Neural cell (in vitro differentiated cells): Measurements from ENCODE around the gene ATF6. TPM values are rescaled to one million over a fixed set of nuclear protein-coding genes. Genes with fewer than 3 reads are reported as not detected.

Source experiments
- H2AFZ ChIP-seq: fragments of 200-600, 300-800 bp; sonication (generic), shearing (Covaris generic); 2 replicates; pipeline ENCODE4 v1.6.0; 2014; ENCODE audit warnings: low read depth, mild to moderate bottlenecking, antibody characterized with exemption, low read length, moderate library complexity
- H3F3A ChIP-seq: fragments of 200-600 bp; shearing (Covaris generic); 2 replicates; pipeline ENCODE4 v1.6.1; 2016; ENCODE audit warnings: mild to moderate bottlenecking, moderate library complexity, mixed read lengths, antibody characterized with exemption, low read length; ENCODE audit not compliant: insufficient read depth, poor library complexity, severe bottlenecking
- H3K27ac ChIP-seq: fragments of 200-600, 300-800 bp; sonication (generic), shearing (Covaris generic); 2 replicates; pipeline ENCODE4 v1.5.1; 2014; ENCODE audit warnings: mild to moderate bottlenecking, low read length, moderate library complexity
- H3K27me3 ChIP-seq: fragments of 300-800, 200-600 bp; sonication (generic), shearing (Covaris generic); 2 replicates; pipeline ENCODE4 v1.6.0; 2014; ENCODE audit warnings: mild to moderate bottlenecking, low read depth, low read length, moderate library complexity; ENCODE audit not compliant: insufficient read depth
- H3K36me3 ChIP-seq: fragments of 300-800, 200-600 bp; sonication (generic), shearing (Covaris generic); 2 replicates; pipeline ENCODE4 v1.5.1; 2014; ENCODE audit warnings: mild to moderate bottlenecking, antibody characterized with exemption, low read length, moderate library complexity; ENCODE audit not compliant: insufficient read depth
- H3K4me2 ChIP-seq: fragments of 300-800, 200-600 bp; sonication (generic), shearing (Covaris generic); 2 replicates; pipeline ENCODE4 v1.6.0; 2014; ENCODE audit warnings: mild to moderate bottlenecking, low read length
- H3K4me3 ChIP-seq: fragments of 300-800, 200-600 bp; sonication (generic), shearing (Covaris generic); 2 replicates; pipeline ENCODE4 v1.5.1; 2014; ENCODE audit warnings: mild to moderate bottlenecking, low read length, moderate library complexity
- H3K79me2 ChIP-seq: fragments of 200-600 bp; shearing (Covaris generic); replicated peaks from 2 replicates; pipeline ENCODE4 v1.6.0; 2014; ENCODE audit warnings: mild to moderate bottlenecking, low read length, moderate library complexity; ENCODE audit not compliant: insufficient read depth
- H3K9ac ChIP-seq: fragments of 300-800, 200-600 bp; sonication (generic), shearing (Covaris generic); 2 replicates; pipeline ENCODE4 v1.6.1; 2016; ENCODE audit warnings: mild to moderate bottlenecking, low read length, mixed read lengths
- H3K9me2 ChIP-seq: fragments of 200-600 bp; shearing (Covaris generic); 2 replicates; pipeline ENCODE4 v1.6.1; 2016; ENCODE audit warnings: mild to moderate bottlenecking, low read length, mixed read lengths; ENCODE audit not compliant: insufficient read depth
- H3K9me3 ChIP-seq: fragments of 200-600, 300-800 bp; sonication (generic), shearing (Covaris generic); 2 replicates; pipeline ENCODE4 v1.6.1; 2016; ENCODE audit warnings: mild to moderate bottlenecking, mixed run types, low read length, moderate library complexity, mixed read lengths
- H4K20me1 ChIP-seq: fragments of 200-600 bp; shearing (Covaris generic); 2 replicates; pipeline ENCODE4 v1.6.1; 2016; ENCODE audit warnings: mild to moderate bottlenecking, mixed run types; ENCODE audit not compliant: insufficient read depth
- CTCF ChIP-seq: fragments of 450-650 bp; IDR thresholded peaks from 2 replicates; pipeline ENCODE4 v1.5.1; 2014; ENCODE audit warnings: antibody characterized with exemption, mild to moderate bottlenecking, moderate library complexity; ENCODE audit not compliant: poor library complexity, severe bottlenecking
- EP300 ChIP-seq: fragments of 450-650 bp; conservative IDR thresholded peaks from 2 replicates; pipeline ENCODE4 v1.6.1; 2014; ENCODE audit warnings: antibody characterized with exemption, mild to moderate bottlenecking, moderate library complexity; ENCODE audit not compliant: poor library complexity, severe bottlenecking
- EZH2 ChIP-seq: fragments of 200-600, 300-800 bp; shearing (Covaris generic), sonication (generic); IDR thresholded peaks from 2 replicates; pipeline ENCODE4 v1.6.1; 2014; ENCODE audit warnings: antibody characterized with exemption, low read length, borderline replicate concordance, mild to moderate bottlenecking; ENCODE audit not compliant: insufficient read depth, poor library complexity, severe bottlenecking
- MXI1 ChIP-seq: fragments of 450-650 bp; conservative IDR thresholded peaks from 2 replicates; pipeline ENCODE4 v1.6.1; 2014; ENCODE audit warnings: antibody characterized with exemption, mild to moderate bottlenecking; ENCODE audit not compliant: poor library complexity, severe bottlenecking
- POLR2AphosphoS5 ChIP-seq: IDR thresholded peaks from 2 replicates; pipeline ENCODE4 v1.6.1; 2012
- RAD21 ChIP-seq: fragments of 450-650 bp; conservative IDR thresholded peaks from 2 replicates; pipeline ENCODE4 v1.6.1; 2014; ENCODE audit warnings: antibody characterized with exemption, mild to moderate bottlenecking, moderate library complexity
- REST ChIP-seq: IDR thresholded peaks from 2 replicates; pipeline ENCODE4 v1.6.1; 2012; ENCODE audit warnings: borderline replicate concordance
- SMC3 ChIP-seq: fragments of 450-650 bp; conservative IDR thresholded peaks from 2 replicates; pipeline ENCODE4 v1.6.1; 2014; ENCODE audit warnings: antibody characterized with exemption, mild to moderate bottlenecking, moderate library complexity; ENCODE audit not compliant: poor library complexity
- TAF1 ChIP-seq: IDR thresholded peaks from 2 replicates; pipeline ENCODE4 v1.6.1; 2012; ENCODE audit warnings: low read depth
- polyA plus RNA-seq: library from polyadenylated mRNA; depleted of rRNA; stranded (reverse); fragments of >200 nt; gene quantifications from 2 replicates; pipeline ENCODE4 v1.2.3, GENCODE V29; 2014

ATF6 gene
- polyA plus RNA-seq, 1 donor from 2014 or later, result 16.6 TPM

- Histone ChIP-seq H3K79me2 (no peaks in the 10 kb centered on the region), H3F3A (no peaks in the 10 kb centered on the region), H3K36me3 (peaks cover 11% of the 10 kb centered on the region), H4K20me1 (no peaks in the 10 kb centered on the region), H3K4me2 (no peak overlapping the region), H3K9me3 (no peaks in the 10 kb centered on the region), H2AFZ (no peak overlapping the region), H3K9me2 (no peaks in the 10 kb centered on the region), H3K27ac (no peak overlapping the region), H3K4me3 (no peak overlapping the region), H3K9ac (no peak overlapping the region), H3K27me3 (no peaks in the 10 kb centered on the region)
- TF ChIP-seq CTCF (no peak), MXI1 (no peak), REST (no peak), EP300 (no peak), EZH2 (no peak), SMC3 (no peak), RAD21 (no peak), TAF1 (no peak), POLR2AphosphoS5 (no peak)
Measured at GRCh38 chr1:161844696-161845095, 78.6 kb downstream of the ATF6 start.

GRCh38 chr1:161848676-161849075 is 82.6 kb downstream of the ATF6 start:
- TF ChIP-seq RAD21, result no peak
- no peak for TF ChIP-seq EP300
- no peak for TF ChIP-seq EZH2
- TF ChIP-seq CTCF, result no peak
- no peak for TF ChIP-seq TAF1
- no peak for TF ChIP-seq SMC3
- TF ChIP-seq POLR2AphosphoS5, result no peak
- TF ChIP-seq MXI1, result no peak
- TF ChIP-seq REST, result no peak
- no peak overlapping the region for H3K4me2 ChIP-seq
- no peak overlapping the region for H3K27ac ChIP-seq
- no peaks in the 10 kb centered on the region for H3K9me3 ChIP-seq
- no peaks in the 10 kb centered on the region for H3K9me2 ChIP-seq
- no peaks in the 10 kb centered on the region for H4K20me1 ChIP-seq
- no peak overlapping the region for H3K4me3 ChIP-seq
- H3K79me2 ChIP-seq, result no peaks in the 10 kb centered on the region
- H3F3A ChIP-seq, result no peaks in the 10 kb centered on the region
- H3K27me3 ChIP-seq, result no peaks in the 10 kb centered on the region
- no peak overlapping the region for H3K9ac ChIP-seq
- H2AFZ ChIP-seq, result no peak overlapping the region
- H3K36me3 ChIP-seq, result peaks cover 22% of the 10 kb centered on the region
